ENCODE data around the gene PDK1. TPM values are rescaled to one million over a fixed set of nuclear protein-coding genes. Genes with fewer than 3 reads are reported as not detected.

Gene PDK1
- total RNA-seq, 1 experiment from 2014 or later: 6.8 TPM

DNA sequence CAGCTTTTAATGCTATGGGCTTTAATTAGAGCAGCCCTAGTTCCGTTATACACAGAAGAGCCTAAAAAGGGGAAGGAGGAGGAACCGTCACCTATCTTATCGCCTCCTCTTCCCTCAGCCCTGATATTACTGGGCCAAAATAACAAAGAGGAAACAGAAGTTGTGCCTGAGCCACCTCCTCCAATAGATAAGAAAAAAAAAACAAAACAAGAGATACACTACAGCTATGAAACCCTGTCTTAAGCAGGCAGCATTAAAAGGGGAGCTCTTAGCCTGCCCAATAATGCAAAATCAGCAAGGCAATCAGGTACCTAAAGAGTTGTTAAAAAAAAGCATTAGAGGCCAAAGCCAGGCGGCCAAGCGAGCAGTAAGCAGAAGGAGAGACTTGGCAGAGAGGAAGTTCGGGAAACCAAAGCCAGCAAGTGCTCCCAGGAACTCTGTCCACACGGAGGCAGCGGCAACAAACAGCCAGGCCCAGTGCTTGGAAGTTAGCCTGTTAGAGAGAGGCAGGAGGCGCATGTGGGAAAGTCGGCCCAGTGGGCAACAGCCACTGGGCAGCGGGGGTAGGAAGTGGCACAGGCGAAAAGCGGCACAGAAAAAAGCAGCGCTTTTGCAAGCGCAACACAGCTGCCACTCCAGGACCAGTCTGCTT is 41.8 kb upstream of the PDK1 start:
- Histone ChIP-seq H3K27ac (ENCODE audit: low read depth, low read length, poor library complexity, severe bottlenecking) (no peak overlapping the region), H3K4me3 (ENCODE audit: low read depth, low read length, poor library complexity, severe bottlenecking) (no peak overlapping the region), H3K36me3 (ENCODE audit: insufficient read depth, low read length, poor library complexity, severe bottlenecking) (no peaks in the 10 kb centered on the region), H3K9me3 (ENCODE audit: low read depth, low read length, poor library complexity, severe bottlenecking) (peaks cover 14% of the 10 kb centered on the region), H3K27me3 (replicated peaks; ENCODE audit: insufficient read depth, low read depth, low read length, poor library complexity) (no peaks in the 10 kb centered on the region), H3K4me1 (ENCODE audit: insufficient read depth, low read length, poor library complexity, severe bottlenecking) (no peaks in the 10 kb centered on the region)
- intact Hi-C loops (cut with micrococcal nuclease; ENCODE audit: unreplicated experiment): no loop called here
- TF ChIP-seq EZH2 (IDR thresholded peaks at IDR 0.05; ENCODE audit: borderline replicate concordance, low read depth, low read length, poor library complexity, severe bottlenecking): no peak
- TF ChIP-seq, protein P1, sequence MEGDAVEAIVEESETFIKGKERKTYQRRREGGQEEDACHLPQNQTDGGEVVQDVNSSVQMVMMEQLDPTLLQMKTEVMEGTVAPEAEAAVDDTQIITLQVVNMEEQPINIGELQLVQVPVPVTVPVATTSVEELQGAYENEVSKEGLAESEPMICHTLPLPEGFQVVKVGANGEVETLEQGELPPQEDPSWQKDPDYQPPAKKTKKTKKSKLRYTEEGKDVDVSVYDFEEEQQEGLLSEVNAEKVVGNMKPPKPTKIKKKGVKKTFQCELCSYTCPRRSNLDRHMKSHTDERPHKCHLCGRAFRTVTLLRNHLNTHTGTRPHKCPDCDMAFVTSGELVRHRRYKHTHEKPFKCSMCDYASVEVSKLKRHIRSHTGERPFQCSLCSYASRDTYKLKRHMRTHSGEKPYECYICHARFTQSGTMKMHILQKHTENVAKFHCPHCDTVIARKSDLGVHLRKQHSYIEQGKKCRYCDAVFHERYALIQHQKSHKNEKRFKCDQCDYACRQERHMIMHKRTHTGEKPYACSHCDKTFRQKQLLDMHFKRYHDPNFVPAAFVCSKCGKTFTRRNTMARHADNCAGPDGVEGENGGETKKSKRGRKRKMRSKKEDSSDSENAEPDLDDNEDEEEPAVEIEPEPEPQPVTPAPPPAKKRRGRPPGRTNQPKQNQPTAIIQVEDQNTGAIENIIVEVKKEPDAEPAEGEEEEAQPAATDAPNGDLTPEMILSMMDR (conservative IDR thresholded peaks at IDR 0.05; ENCODE audit: low read depth, low read length): no peak
- DNase-seq (ENCODE audit: low spot score): no peak
- POLR2A ChIA-PET (ENCODE audit: low non-redundant PET): no interaction called here
- CTCF ChIA-PET: no interaction called here
- BruUV-seq (replicated peaks): no TSS peak

DNA sequence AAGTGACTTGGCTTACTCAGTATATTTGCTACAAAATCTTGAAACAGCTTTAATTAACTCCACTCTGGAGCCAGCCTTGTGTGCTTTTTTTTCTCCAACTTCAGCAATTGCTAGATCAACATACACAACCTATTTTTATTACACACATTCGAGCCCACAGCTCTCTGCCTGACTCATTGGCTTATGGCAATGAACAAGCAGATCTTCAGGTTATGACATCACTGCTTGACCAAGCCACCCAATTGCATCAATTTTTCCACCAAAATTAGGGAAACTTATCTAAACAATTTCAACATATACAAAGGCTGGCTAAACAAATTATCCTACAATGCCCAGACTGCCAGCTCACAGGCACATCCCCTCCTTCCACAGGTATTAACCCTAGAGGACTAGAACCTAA is 39.6 kb upstream of the PDK1 start:
- H3K36me3 ChIP-seq (ENCODE audit: insufficient read depth, low read length, poor library complexity, severe bottlenecking): no peaks in the 10 kb centered on the region
- POLR2A ChIA-PET (ENCODE audit: low non-redundant PET): no interaction called here
- no TSS peak for BruUV-seq (replicated peaks)
- no peak for TF ChIP-seq EZH2 (IDR thresholded peaks at IDR 0.05; ENCODE audit: borderline replicate concordance, low read depth, low read length, poor library complexity, severe bottlenecking)
- no peak overlapping the region for H3K27ac ChIP-seq (ENCODE audit: low read depth, low read length, poor library complexity, severe bottlenecking)
- intact Hi-C loops (cut with micrococcal nuclease; ENCODE audit: unreplicated experiment): no loop called here
- no peaks in the 10 kb centered on the region for H3K4me1 ChIP-seq (ENCODE audit: insufficient read depth, low read length, poor library complexity, severe bottlenecking)
- CTCF ChIA-PET: no interaction called here
- H3K27me3 ChIP-seq (replicated peaks; ENCODE audit: insufficient read depth, low read depth, low read length, poor library complexity): no peaks in the 10 kb centered on the region
- H3K9me3 ChIP-seq (ENCODE audit: low read depth, low read length, poor library complexity, severe bottlenecking): peaks cover 13% of the 10 kb centered on the region
- no peak for DNase-seq (ENCODE audit: low spot score)
- no peak overlapping the region for H3K4me3 ChIP-seq (ENCODE audit: low read depth, low read length, poor library complexity, severe bottlenecking)

DNA sequence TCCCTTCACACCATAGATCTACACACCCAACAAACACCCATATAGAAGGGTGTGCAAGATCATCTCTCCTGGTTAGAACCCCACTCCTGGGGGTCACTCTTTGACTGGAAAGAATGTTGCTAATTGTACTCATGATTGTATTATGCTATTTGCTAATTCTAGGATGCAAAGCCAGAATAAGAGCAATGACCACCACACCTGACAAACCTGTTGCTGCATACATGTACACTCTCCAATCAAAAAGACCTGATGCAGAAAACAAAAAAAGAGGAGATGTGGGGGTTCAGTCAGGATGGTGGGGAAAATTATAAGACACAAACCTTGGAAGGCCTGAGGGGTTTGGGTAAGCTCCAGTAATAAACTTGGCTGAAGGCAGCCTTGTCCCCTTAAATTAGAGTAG is 36.9 kb upstream of the PDK1 start:
- Histone ChIP-seq H3K4me3 (ENCODE audit: low read depth, low read length, poor library complexity, severe bottlenecking) (no peak overlapping the region), H3K9me3 (ENCODE audit: low read depth, low read length, poor library complexity, severe bottlenecking) (no peaks in the 10 kb centered on the region), H3K4me1 (ENCODE audit: insufficient read depth, low read length, poor library complexity, severe bottlenecking) (no peaks in the 10 kb centered on the region), H3K27ac (ENCODE audit: low read depth, low read length, poor library complexity, severe bottlenecking) (no peak overlapping the region), H3K27me3 (replicated peaks; ENCODE audit: insufficient read depth, low read depth, low read length, poor library complexity) (no peaks in the 10 kb centered on the region), H3K36me3 (ENCODE audit: insufficient read depth, low read length, poor library complexity, severe bottlenecking) (no peaks in the 10 kb centered on the region)
- no TSS peak for BruUV-seq (replicated peaks)
- no peak for DNase-seq (ENCODE audit: low spot score)
- POLR2A ChIA-PET (ENCODE audit: low non-redundant PET): no interaction called here
- intact Hi-C loops (cut with micrococcal nuclease; ENCODE audit: unreplicated experiment): no loop called here
- CTCF ChIA-PET: no interaction called here
- no peak for TF ChIP-seq EZH2 (IDR thresholded peaks at IDR 0.05; ENCODE audit: borderline replicate concordance, low read depth, low read length, poor library complexity, severe bottlenecking)
- TF ChIP-seq, protein P1 (conservative IDR thresholded peaks at IDR 0.05; ENCODE audit: low read depth, low read length): no peak

DNA sequence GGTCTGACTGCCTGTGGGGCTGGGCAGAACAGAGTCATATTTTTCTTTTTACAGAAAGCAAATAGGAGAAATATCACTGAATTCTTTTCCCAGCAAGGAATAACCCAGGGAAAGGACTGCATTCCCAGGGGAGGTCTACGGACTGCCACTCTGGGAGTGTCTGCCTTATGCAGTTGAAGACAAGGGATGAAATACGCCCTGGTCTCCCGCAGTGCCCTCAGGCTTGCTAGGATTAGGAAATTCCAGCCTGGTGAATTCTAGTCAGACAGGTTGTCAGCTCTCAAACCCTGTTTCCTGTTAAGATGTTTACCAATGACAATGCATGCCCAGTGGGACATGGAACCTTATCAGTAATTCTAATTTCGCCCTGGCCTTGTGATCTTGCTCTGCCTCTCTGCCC is 30.3 kb upstream of the PDK1 start:
- intact Hi-C loops (cut with micrococcal nuclease; ENCODE audit: unreplicated experiment): no loop called here
- H3K27me3 ChIP-seq (replicated peaks; ENCODE audit: insufficient read depth, low read depth, low read length, poor library complexity): no peaks in the 10 kb centered on the region
- TF ChIP-seq, protein P1 (conservative IDR thresholded peaks at IDR 0.05; ENCODE audit: low read depth, low read length): no peak
- no peak for TF ChIP-seq EZH2 (IDR thresholded peaks at IDR 0.05; ENCODE audit: borderline replicate concordance, low read depth, low read length, poor library complexity, severe bottlenecking)
- H3K27ac ChIP-seq (ENCODE audit: low read depth, low read length, poor library complexity, severe bottlenecking): no peak overlapping the region
- CTCF ChIA-PET: no interaction called here
- H3K4me1 ChIP-seq (ENCODE audit: insufficient read depth, low read length, poor library complexity, severe bottlenecking): no peaks in the 10 kb centered on the region
- no peaks in the 10 kb centered on the region for H3K36me3 ChIP-seq (ENCODE audit: insufficient read depth, low read length, poor library complexity, severe bottlenecking)
- POLR2A ChIA-PET (ENCODE audit: low non-redundant PET): no interaction called here
- H3K9me3 ChIP-seq (ENCODE audit: low read depth, low read length, poor library complexity, severe bottlenecking): peaks cover 8% of the 10 kb centered on the region
- DNase-seq (ENCODE audit: low spot score): no peak
- no TSS peak for BruUV-seq (replicated peaks)
- H3K4me3 ChIP-seq (ENCODE audit: low read depth, low read length, poor library complexity, severe bottlenecking): no peak overlapping the region

Data from A673 (cell line).